Measurements from ENCODE around the gene CHRM4. TPM values are rescaled to one million over a fixed set of nuclear protein-coding genes. Genes with fewer than 3 reads are reported as not detected.
"Not testable (repeated sequence)": the region's sequence is repeated elsewhere in the genome, so short reads cannot be mapped to it uniquely, and the experiment has no call there.

CHRM4 gene
- polyA plus RNA-seq, 1 donor from 2014 or later, result 0.29 TPM

GRCh38 chr11:46371262-46371661 is 20.3 kb downstream of the CHRM4 start:
- H3K36me3 Mint-ChIP-seq, H3K4me1 Mint-ChIP-seq, H3K9me3 Mint-ChIP-seq, H3K27me3 Mint-ChIP-seq, H3K4me3 Mint-ChIP-seq, H3K27ac Mint-ChIP-seq: not testable (repeated sequence)

GRCh38 chr11:46370253-46370652 is 21.3 kb downstream of the CHRM4 start:
- Mint-ChIP-seq H3K4me3 (no peak overlapping the region), H3K27me3 (no peaks in the 10 kb centered on the region), H3K36me3 (no peaks in the 10 kb centered on the region), H3K27ac (peak overlapping the region in 1 of 3 donors; percentile 88), H3K9me3 (no peaks in the 10 kb centered on the region), H3K4me1 (peaks cover 0 to 5% (median 3%) of the 10 kb centered on the region in 3 donors)

- Mint-ChIP-seq H3K4me3 (no peak overlapping the region), H3K27me3 (no peaks in the 10 kb centered on the region), H3K9me3 (no peaks in the 10 kb centered on the region), H3K27ac (peak overlapping the region in 1 of 3 donors; percentile 39), H3K36me3 (no peaks in the 10 kb centered on the region), H3K4me1 (peaks cover 0 to 5% (median 3%) of the 10 kb centered on the region in 3 donors)
Observed at GRCh38 chr11:46369458-46370152, 22.0 kb downstream of the CHRM4 start.

GRCh38 chr11:46367916-46368267 is 23.7 kb downstream of the CHRM4 start:
- H3K4me1 Mint-ChIP-seq, result peaks cover 0 to 5% (median 3%) of the 10 kb centered on the region in 3 donors
- no peaks in the 10 kb centered on the region for H3K9me3 Mint-ChIP-seq
- no peaks in the 10 kb centered on the region for H3K36me3 Mint-ChIP-seq
- no peaks in the 10 kb centered on the region for H3K27me3 Mint-ChIP-seq
- H3K4me3 Mint-ChIP-seq, result no peak overlapping the region
- no peak overlapping the region for H3K27ac Mint-ChIP-seq

GRCh38 chr11:46367244-46367915 is 24.2 kb downstream of the CHRM4 start:
- no peak overlapping the region for H3K4me3 Mint-ChIP-seq
- H3K9me3 Mint-ChIP-seq, result no peaks in the 10 kb centered on the region
- H3K4me1 Mint-ChIP-seq, result peaks cover 0 to 7% (median 3%) of the 10 kb centered on the region in 3 donors
- no peaks in the 10 kb centered on the region for H3K36me3 Mint-ChIP-seq
- H3K27ac Mint-ChIP-seq, result no peak overlapping the region
- no peaks in the 10 kb centered on the region for H3K27me3 Mint-ChIP-seq

GRCh38 chr11:46366661-46367161 is 24.9 kb downstream of the CHRM4 start:
- no peaks in the 10 kb centered on the region for H3K9me3 Mint-ChIP-seq
- H3K27ac Mint-ChIP-seq, result no peak overlapping the region
- no peaks in the 10 kb centered on the region for H3K36me3 Mint-ChIP-seq
- H3K4me3 Mint-ChIP-seq, result no peak overlapping the region
- H3K27me3 Mint-ChIP-seq, result no peaks in the 10 kb centered on the region
- peaks cover 0 to 8% (median 5%) of the 10 kb centered on the region in 3 donors for H3K4me1 Mint-ChIP-seq

- H3K27me3 Mint-ChIP-seq, result no peaks in the 10 kb centered on the region
- H3K36me3 Mint-ChIP-seq, result no peaks in the 10 kb centered on the region
- peaks cover under 1 to 10% (median 6%) of the 10 kb centered on the region in 3 donors for H3K4me1 Mint-ChIP-seq
- no peak overlapping the region for H3K27ac Mint-ChIP-seq
- no peak overlapping the region for H3K4me3 Mint-ChIP-seq
- H3K9me3 Mint-ChIP-seq, result no peaks in the 10 kb centered on the region
Observed at GRCh38 chr11:46366260-46366659, 25.3 kb downstream of the CHRM4 start.

GRCh38 chr11:46364791-46365190 is 26.8 kb downstream of the CHRM4 start:
- Mint-ChIP-seq H3K9me3 (no peaks in the 10 kb centered on the region), H3K4me1 (peaks cover 7 to 15% (median 11%) of the 10 kb centered on the region in 3 donors), H3K27me3 (no peaks in the 10 kb centered on the region), H3K4me3 (no peak overlapping the region), H3K27ac (no peak overlapping the region), H3K36me3 (no peaks in the 10 kb centered on the region)

GRCh38 chr11:46364056-46364455 is 27.5 kb downstream of the CHRM4 start:
- Mint-ChIP-seq H3K27ac (peak overlapping the region in 1 of 3 donors; percentile 64), H3K4me1 (peaks cover 7 to 11% (median 11%) of the 10 kb centered on the region in 3 donors), H3K27me3 (no peaks in the 10 kb centered on the region), H3K36me3 (no peaks in the 10 kb centered on the region), H3K4me3 (no peak overlapping the region), H3K9me3 (no peaks in the 10 kb centered on the region)

- Mint-ChIP-seq H3K4me1 (peaks cover 7 to 11% (median 11%) of the 10 kb centered on the region in 3 donors), H3K36me3 (no peaks in the 10 kb centered on the region), H3K9me3 (no peaks in the 10 kb centered on the region), H3K4me3 (no peak overlapping the region), H3K27ac (no peak overlapping the region), H3K27me3 (no peaks in the 10 kb centered on the region)
Observed at GRCh38 chr11:46363455-46364005, 28.0 kb downstream of the CHRM4 start.

- Mint-ChIP-seq H3K27me3 (no peaks in the 10 kb centered on the region), H3K36me3 (no peaks in the 10 kb centered on the region), H3K9me3 (no peaks in the 10 kb centered on the region), H3K27ac (no peak overlapping the region), H3K4me3 (peak overlapping the region in 1 of 4 donors; percentile 45), H3K4me1 (peaks cover 11% of the 10 kb centered on the region in 3 donors)
Observed at GRCh38 chr11:46363031-46363407, 28.6 kb downstream of the CHRM4 start.

GRCh38 chr11:46362156-46363030 is 29.2 kb downstream of the CHRM4 start:
- Mint-ChIP-seq H3K27me3 (no peaks in the 10 kb centered on the region), H3K27ac (no peak overlapping the region), H3K4me1 (peaks cover 11 to 13% (median 12%) of the 10 kb centered on the region in 3 donors), H3K4me3 (peak overlapping the region in 1 of 4 donors; percentile 60), H3K36me3 (no peaks in the 10 kb centered on the region), H3K9me3 (no peaks in the 10 kb centered on the region)

- Mint-ChIP-seq H3K36me3 (no peaks in the 10 kb centered on the region), H3K4me1 (peaks cover 10 to 16% (median 11%) of the 10 kb centered on the region in 3 donors), H3K4me3 (peak overlapping the region; percentile 77 to 92 (median 84)), H3K27ac (peak overlapping the region in 2 of 3 donors; percentile 16 to 86), H3K27me3 (no peaks in the 10 kb centered on the region), H3K9me3 (no peaks in the 10 kb centered on the region)
Observed at GRCh38 chr11:46361283-46362155, 30.1 kb downstream of the CHRM4 start.

- H3K4me1 Mint-ChIP-seq, result peaks cover 10 to 18% (median 11%) of the 10 kb centered on the region in 3 donors
- peak overlapping the region; percentile 77 to 92 (median 84) for H3K4me3 Mint-ChIP-seq
- peak overlapping the region in 2 of 3 donors; percentile 16 to 86 for H3K27ac Mint-ChIP-seq
- no peaks in the 10 kb centered on the region for H3K27me3 Mint-ChIP-seq
- no peaks in the 10 kb centered on the region for H3K9me3 Mint-ChIP-seq
- no peaks in the 10 kb centered on the region for H3K36me3 Mint-ChIP-seq
Observed at GRCh38 chr11:46360878-46361277, 30.7 kb downstream of the CHRM4 start.
